ENCODE results near the gene TPX2. TPM values are rescaled to one million over a fixed set of nuclear protein-coding genes. Genes with fewer than 3 reads are reported as not detected.

The TPX2 gene
- total RNA-seq, 2 experiments from 2014 or later, result 0.85 to 0.89 TPM

- no peaks in the 10 kb centered on the region for H3K27me3 Mint-ChIP-seq
- no peak overlapping the region for H3K27ac ChIP-seq (ENCODE audit: low read depth in 1 of 2, low read length in 2 of 2)
- no peak overlapping the region for H3K4me3 Mint-ChIP-seq
- no peaks in the 10 kb centered on the region for H3K36me3 ChIP-seq (ENCODE audit: insufficient read depth, low read length)
- no peaks in the 10 kb centered on the region for H3K9me3 ChIP-seq (ENCODE audit: control insufficient read depth in 1 of 2, insufficient read depth in 1 of 2, low read length in 2 of 2)
- no peaks in the 10 kb centered on the region for H3K36me3 Mint-ChIP-seq (ENCODE audit: low read depth)
- H3K27ac Mint-ChIP-seq, result no peak overlapping the region
- ChIA-PET CTCF (no interaction called here), POLR2A (no interaction called here)
- intact Hi-C loops (cut with DNase I, micrococcal nuclease), result no loop called here
- no peaks in the 10 kb centered on the region for H3K9me3 Mint-ChIP-seq
- H3K27me3 ChIP-seq (ENCODE audit: control insufficient read depth in 1 of 2, insufficient read depth in 2 of 2, low read length in 2 of 2), result no peaks in the 10 kb centered on the region
- no peak for ATAC-seq (ENCODE audit: poor library complexity)
- DNase-seq, result no peak
- peaks cover 4% of the 10 kb centered on the region for H3K4me1 Mint-ChIP-seq (ENCODE audit: low read depth)
- no peak overlapping the region for H3K4me3 ChIP-seq (ENCODE audit: low read length)
- TF ChIP-seq, protein P1, sequence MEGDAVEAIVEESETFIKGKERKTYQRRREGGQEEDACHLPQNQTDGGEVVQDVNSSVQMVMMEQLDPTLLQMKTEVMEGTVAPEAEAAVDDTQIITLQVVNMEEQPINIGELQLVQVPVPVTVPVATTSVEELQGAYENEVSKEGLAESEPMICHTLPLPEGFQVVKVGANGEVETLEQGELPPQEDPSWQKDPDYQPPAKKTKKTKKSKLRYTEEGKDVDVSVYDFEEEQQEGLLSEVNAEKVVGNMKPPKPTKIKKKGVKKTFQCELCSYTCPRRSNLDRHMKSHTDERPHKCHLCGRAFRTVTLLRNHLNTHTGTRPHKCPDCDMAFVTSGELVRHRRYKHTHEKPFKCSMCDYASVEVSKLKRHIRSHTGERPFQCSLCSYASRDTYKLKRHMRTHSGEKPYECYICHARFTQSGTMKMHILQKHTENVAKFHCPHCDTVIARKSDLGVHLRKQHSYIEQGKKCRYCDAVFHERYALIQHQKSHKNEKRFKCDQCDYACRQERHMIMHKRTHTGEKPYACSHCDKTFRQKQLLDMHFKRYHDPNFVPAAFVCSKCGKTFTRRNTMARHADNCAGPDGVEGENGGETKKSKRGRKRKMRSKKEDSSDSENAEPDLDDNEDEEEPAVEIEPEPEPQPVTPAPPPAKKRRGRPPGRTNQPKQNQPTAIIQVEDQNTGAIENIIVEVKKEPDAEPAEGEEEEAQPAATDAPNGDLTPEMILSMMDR (IDR thresholded peaks at IDR 0.05), result no peak
- H3K4me1 ChIP-seq (ENCODE audit: insufficient read depth, low read length), result no peaks in the 10 kb centered on the region
These were observed 70.6 kb downstream of the TPX2 start for GRCh38 chr20:31809661-31810060.

- Mint-ChIP-seq H3K4me3 (no peak overlapping the region), H3K27ac (no peak overlapping the region), H3K36me3 (ENCODE audit: low read depth) (no peaks in the 10 kb centered on the region), H3K9me3 (no peaks in the 10 kb centered on the region), H3K27me3 (no peaks in the 10 kb centered on the region), H3K4me1 (ENCODE audit: low read depth) (peaks cover under 1% of the 10 kb centered on the region)
- Histone ChIP-seq H3K27me3 (ENCODE audit: control insufficient read depth in 1 of 2, insufficient read depth in 2 of 2, low read length in 2 of 2) (no peaks in the 10 kb centered on the region), H3K9me3 (ENCODE audit: control insufficient read depth in 1 of 2, insufficient read depth in 1 of 2, low read length in 2 of 2) (no peaks in the 10 kb centered on the region), H3K27ac (ENCODE audit: low read depth in 1 of 2, low read length in 2 of 2) (no peak overlapping the region), H3K4me3 (ENCODE audit: low read length) (no peak overlapping the region), H3K36me3 (ENCODE audit: insufficient read depth, low read length) (no peaks in the 10 kb centered on the region), H3K4me1 (ENCODE audit: insufficient read depth, low read length) (no peaks in the 10 kb centered on the region)
- no peak for ATAC-seq (ENCODE audit: poor library complexity)
- intact Hi-C loops (cut with DNase I, micrococcal nuclease), result no loop called here
- CTCF ChIA-PET, result no interaction called here
- TF ChIP-seq, protein P1 (IDR thresholded peaks at IDR 0.05), result no peak
- DNase-seq, result no peak
- POLR2A ChIA-PET, result no interaction called here
These were observed 72.1 kb downstream of the TPX2 start for GRCh38 chr20:31811198-31811597.

DNA sequence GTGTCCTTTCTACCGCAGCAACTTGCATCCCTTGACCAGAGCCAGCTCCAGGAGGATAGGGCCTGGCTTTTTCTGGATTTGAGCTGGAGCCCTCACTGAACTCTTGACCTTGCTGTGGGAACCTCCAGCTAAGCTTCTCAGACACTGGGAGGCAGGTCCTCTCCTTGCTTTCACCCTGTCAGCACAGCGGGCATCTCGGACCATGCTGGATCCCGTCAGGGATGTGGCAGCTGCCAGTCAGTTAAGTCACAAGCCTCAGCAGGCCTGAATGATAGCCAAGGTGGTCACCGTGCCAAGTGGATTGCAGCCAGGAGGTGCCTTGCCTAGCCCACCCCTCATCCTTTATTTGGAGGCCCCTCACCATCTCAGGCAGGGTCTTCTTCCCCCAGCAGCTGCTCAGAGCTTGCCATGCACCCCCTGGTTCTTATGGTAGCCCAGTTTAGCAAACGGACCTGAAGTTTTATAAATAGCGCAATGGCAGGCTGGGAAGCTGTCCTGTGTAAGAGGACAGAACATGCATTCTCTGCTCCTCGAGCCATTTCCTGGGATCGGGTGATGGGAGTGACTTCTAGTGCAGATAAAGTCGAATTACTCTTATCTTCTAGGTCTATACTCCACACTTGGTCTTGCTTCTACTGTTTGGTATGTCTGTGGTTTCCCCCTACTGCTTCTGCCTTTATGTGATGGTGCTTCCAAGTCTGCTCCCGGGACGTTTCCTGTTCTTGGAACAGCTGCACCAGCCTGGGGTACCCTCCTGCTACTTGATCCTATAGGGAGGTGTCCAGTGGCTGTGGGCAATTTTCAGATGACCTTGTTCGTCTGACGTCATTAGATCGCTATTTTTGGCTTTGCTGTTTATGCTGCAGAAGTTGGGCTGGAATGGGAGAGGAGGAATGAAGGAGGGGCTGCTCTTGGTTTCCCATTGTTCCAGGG is 73.0 kb downstream of the TPX2 start:
- DNase-seq (no peak), ATAC-seq (ENCODE audit: poor library complexity) (no peak)
- Mint-ChIP-seq H3K27me3 (no peaks in the 10 kb centered on the region), H3K36me3 (ENCODE audit: low read depth) (no peaks in the 10 kb centered on the region), H3K27ac (no peak overlapping the region), H3K4me1 (ENCODE audit: low read depth) (no peaks in the 10 kb centered on the region), H3K9me3 (no peaks in the 10 kb centered on the region), H3K4me3 (no peak overlapping the region)
- Histone ChIP-seq H3K4me3 (ENCODE audit: low read length) (no peak overlapping the region), H3K27me3 (ENCODE audit: control insufficient read depth in 1 of 2, insufficient read depth in 2 of 2, low read length in 2 of 2) (no peaks in the 10 kb centered on the region), H3K36me3 (ENCODE audit: insufficient read depth, low read length) (no peaks in the 10 kb centered on the region), H3K4me1 (ENCODE audit: insufficient read depth, low read length) (no peaks in the 10 kb centered on the region), H3K27ac (ENCODE audit: low read depth in 1 of 2, low read length in 2 of 2) (no peak overlapping the region), H3K9me3 (ENCODE audit: control insufficient read depth in 1 of 2, insufficient read depth in 1 of 2, low read length in 2 of 2) (no peaks in the 10 kb centered on the region)
- intact Hi-C loops (cut with DNase I, micrococcal nuclease), result no loop called here
- POLR2A ChIA-PET, result no interaction called here
- TF ChIP-seq, protein P1 (IDR thresholded peaks at IDR 0.05), result no peak
- CTCF ChIA-PET, result no interaction called here

Measured in CD4-positive, alpha-beta T cell (primary cell).